MCF 10A (cell line): Measurements from ENCODE around the gene CSPG4. TPM values are rescaled to one million over a fixed set of nuclear protein-coding genes. Genes with fewer than 3 reads are reported as not detected.
"Not testable (repeated sequence)": the region's sequence is repeated elsewhere in the genome, so short reads cannot be mapped to it uniquely, and the experiment has no call there.

Experiments used
- BruUV-seq: library from RNA; stranded (reverse); fragments of 400-500 nt; replicated peaks from 2 replicates; lab custom pipeline; 2021; lab: Mats Ljungman, UMichigan
- CTCF ChIA-PET: fragments of 300-600 bp; sonication (Branson Sonifier 250); formaldehyde crosslinking; extraction: SDS; loops from one replicate; lab custom pipeline; 2021; ENCODE audit warnings: antibody characterized with exemption, inconsistent platforms; lab: Yijun Ruan, JAX
- POLR2A ChIA-PET: fragments of 300-600, 350-650 bp; sonication (Branson Sonifier 250); formaldehyde crosslinking; extraction: SDS; loops from one replicate; lab custom pipeline; 2020; ENCODE audit warnings: antibody characterized with exemption, inconsistent platforms; lab: Yijun Ruan, JAX
- DNase-seq: peaks from one replicate; pipeline ENCODE4 v3.0.0-alpha.2; 2018; ENCODE audit not compliant: unreplicated experiment
- H3K27ac Mint-ChIP-seq: one replicate; pipeline ENCODE4 v1.8.0; 2022; ENCODE audit warnings: mild to moderate bottlenecking, low read depth, mixed read lengths; ENCODE audit not compliant: unreplicated experiment
- H3K27me3 Mint-ChIP-seq: one replicate; pipeline ENCODE4 v1.8.0; 2022; ENCODE audit warnings: mixed read lengths; ENCODE audit not compliant: insufficient read depth, unreplicated experiment
- H3K36me3 Mint-ChIP-seq: one replicate; pipeline ENCODE4 v1.8.0; 2022; ENCODE audit warnings: mild to moderate bottlenecking, moderate library complexity, mixed read lengths; ENCODE audit not compliant: insufficient read depth, unreplicated experiment
- H3K4me1 Mint-ChIP-seq: one replicate; pipeline ENCODE4 v1.8.0; 2022; ENCODE audit warnings: mixed read lengths; ENCODE audit not compliant: insufficient read depth, unreplicated experiment
- H3K4me3 Mint-ChIP-seq: one replicate; pipeline ENCODE4 v1.8.0; 2022; ENCODE audit warnings: mild to moderate bottlenecking, moderate library complexity, mixed read lengths; ENCODE audit not compliant: unreplicated experiment
- H3K9me3 Mint-ChIP-seq: one replicate; pipeline ENCODE4 v1.8.0; 2022; ENCODE audit warnings: mixed read lengths; ENCODE audit not compliant: unreplicated experiment
- CTCF ChIP-seq: fragments of 200-600 bp; IDR thresholded peaks from one replicate; pipeline ENCODE4 v1.8.0; 2022; ENCODE audit warnings: antibody characterized with exemption, mild to moderate bottlenecking; ENCODE audit not compliant: unreplicated experiment
- intact Hi-C: fragments of 100-400 bp; cut with micrococcal nuclease; formaldehyde crosslinking; loops from 2 replicates; pipeline ENCODE4 v1.14.1; 2022
- total RNA-seq: library from RNA; stranded (reverse); gene quantifications from 2 replicates; pipeline ENCODE4 v1.2.3, GENCODE V29; 2022

The CSPG4 gene
- total RNA-seq, 1 experiment from 2014 or later = 0.21 TPM

- H3K27me3 Mint-ChIP-seq = no peaks in the 10 kb centered on the region
- ChIA-PET CTCF (interaction anchor here (0.6 to 1.7 kb wide), 9 partner anchors 8 to 257 kb away, joined by 3 to 6 read pairs (median 3); no protein-coding TSS in a partner anchor), POLR2A (interaction anchor here (1.2 to 1.3 kb wide), 2 partner anchors 18 to 34 kb away, joined by 3 read pairs; no protein-coding TSS in a partner anchor)
- peaks cover 25% of the 10 kb centered on the region for H3K4me1 Mint-ChIP-seq
- no peaks in the 10 kb centered on the region for H3K36me3 Mint-ChIP-seq
- H3K27ac Mint-ChIP-seq = no peak overlapping the region
- H3K9me3 Mint-ChIP-seq = no peaks in the 10 kb centered on the region
- H3K4me3 Mint-ChIP-seq = no peak overlapping the region
- no peak for TF ChIP-seq CTCF
- no peak for DNase-seq
- intact Hi-C loops = loop anchor here (5.0 kb wide), 1 partner anchor 33 kb away; no protein-coding TSS in a partner anchor
- BruUV-seq = no TSS peak
These were observed 7.6 kb upstream of the CSPG4 start for GRCh38 chr15:75720297-75720696.

GRCh38 chr15:75718328-75718727 is 5.7 kb upstream of the CSPG4 start:
- no TSS peak for BruUV-seq
- DNase-seq = peak; percentile 47
- ChIA-PET POLR2A (interaction anchor here (1.5 kb wide), 1 partner anchor 78 kb away, joined by 4 read pairs; the partner anchor contains the start of gene IMP3), CTCF (interaction anchor here (0.6 to 0.8 kb wide), 3 partner anchors 14 to 31 kb away, joined by 3 to 4 read pairs (median 4); no protein-coding TSS in a partner anchor)
- Mint-ChIP-seq H3K27ac (no peak overlapping the region), H3K4me3 (no peak overlapping the region), H3K36me3 (no peaks in the 10 kb centered on the region), H3K9me3 (no peaks in the 10 kb centered on the region), H3K27me3 (no peaks in the 10 kb centered on the region), H3K4me1 (peaks cover 25% of the 10 kb centered on the region)
- TF ChIP-seq CTCF = no peak
- intact Hi-C loops = no loop called here

GRCh38 chr15:75717001-75717400 is 4.4 kb upstream of the CSPG4 start:
- DNase-seq, H3K27me3 Mint-ChIP-seq: not testable (repeated sequence)
- POLR2A ChIA-PET = interaction anchor here (1.5 kb wide), 1 partner anchor 77 kb away, joined by 4 read pairs; the partner anchor contains the start of gene IMP3

GRCh38 chr15:75716249-75716950 is 3.8 kb upstream of the CSPG4 start:
- H3K36me3 Mint-ChIP-seq, H3K27ac Mint-ChIP-seq, H3K9me3 Mint-ChIP-seq, DNase-seq, POLR2A ChIA-PET, H3K4me3 Mint-ChIP-seq, BruUV-seq, intact Hi-C loops, H3K27me3 Mint-ChIP-seq, CTCF ChIA-PET: not testable (repeated sequence)
- peaks cover 24% of the 10 kb centered on the region for H3K4me1 Mint-ChIP-seq

More at GRCh38 chr15:75717001-75717400, 4.4 kb upstream of the CSPG4 start:
- CTCF ChIA-PET = interaction anchor here (0.9 kb wide), 1 partner anchor 65 kb away, joined by 3 read pairs; no protein-coding TSS in a partner anchor
- H3K27ac Mint-ChIP-seq, intact Hi-C loops, H3K9me3 Mint-ChIP-seq, BruUV-seq, H3K36me3 Mint-ChIP-seq, H3K4me3 Mint-ChIP-seq: not testable (repeated sequence)
- H3K4me1 Mint-ChIP-seq = peaks cover 25% of the 10 kb centered on the region

GRCh38 chr15:75715312-75715832 is 2.7 kb upstream of the CSPG4 start:
- H3K36me3 Mint-ChIP-seq, H3K4me3 Mint-ChIP-seq, H3K9me3 Mint-ChIP-seq, BruUV-seq, intact Hi-C loops, DNase-seq, POLR2A ChIA-PET, H3K27me3 Mint-ChIP-seq: not testable (repeated sequence)
- CTCF ChIA-PET = interaction anchor here (3.2 kb wide), 1 partner anchor 29 kb away, joined by 11 read pairs; no protein-coding TSS in a partner anchor
- peaks cover 16% of the 10 kb centered on the region for H3K4me1 Mint-ChIP-seq
- H3K27ac Mint-ChIP-seq = peak overlapping the region; percentile 51
